Activated CD8-positive, alpha-beta memory T cell treated with anti-CD3 and anti-CD28 coated beads, Interleukin-2, amount 10 ng/mL, durations not matched to agents 7 days and 5 days (primary cell): ENCODE results near the gene ADM5. TPM values are rescaled to one million over a fixed set of nuclear protein-coding genes. Genes with fewer than 3 reads are reported as not detected.
"Not testable (repeated sequence)": the region's sequence is repeated elsewhere in the genome, so short reads cannot be mapped to it uniquely, and the experiment has no call there.

ENCODE experiments used
- ATAC-seq: fragments of 150-1000 bp; cut with Tn5 transposase; one replicate; pipeline ENCODE4 v1.10.0; 2021; ENCODE audit warnings: moderate library complexity
- CTCF ChIA-PET: fragments of 350-600 bp; sonication (Branson Sonifier 250); formaldehyde crosslinking; loops from one replicate; lab custom pipeline; 2021; ENCODE audit warnings: antibody characterized with exemption; lab: Charles Lee
- DNase-seq: peaks from one replicate; pipeline ENCODE4 v3.0.0-alpha.2; 2020
- H3K27ac Mint-ChIP-seq: one replicate; pipeline ENCODE4 v1.8.0; 2021; ENCODE audit warnings: mild to moderate bottlenecking, mixed read lengths
- H3K27me3 Mint-ChIP-seq: one replicate; pipeline ENCODE4 v1.8.0; 2021; ENCODE audit warnings: mixed read lengths
- H3K36me3 Mint-ChIP-seq: one replicate; pipeline ENCODE4 v1.8.0; 2021; ENCODE audit warnings: mild to moderate bottlenecking, mixed read lengths
- H3K4me1 Mint-ChIP-seq: one replicate; pipeline ENCODE4 v1.8.0; 2021; ENCODE audit warnings: mixed read lengths
- H3K4me3 Mint-ChIP-seq: one replicate; pipeline ENCODE4 v1.8.0; 2021; ENCODE audit warnings: mild to moderate bottlenecking, moderate library complexity, mixed read lengths
- H3K9me3 Mint-ChIP-seq: one replicate; pipeline ENCODE4 v1.8.0; 2022; ENCODE audit warnings: low read depth, mixed read lengths
- total RNA-seq, 2 experiments: library from RNA; stranded (reverse); gene quantifications; one replicate each; pipeline ENCODE4 v1.2.3, GENCODE V29; 2021

ADM5 gene
- total RNA-seq, 2 experiments from 2014 or later: 2.7 to 3.5 TPM

DNA sequence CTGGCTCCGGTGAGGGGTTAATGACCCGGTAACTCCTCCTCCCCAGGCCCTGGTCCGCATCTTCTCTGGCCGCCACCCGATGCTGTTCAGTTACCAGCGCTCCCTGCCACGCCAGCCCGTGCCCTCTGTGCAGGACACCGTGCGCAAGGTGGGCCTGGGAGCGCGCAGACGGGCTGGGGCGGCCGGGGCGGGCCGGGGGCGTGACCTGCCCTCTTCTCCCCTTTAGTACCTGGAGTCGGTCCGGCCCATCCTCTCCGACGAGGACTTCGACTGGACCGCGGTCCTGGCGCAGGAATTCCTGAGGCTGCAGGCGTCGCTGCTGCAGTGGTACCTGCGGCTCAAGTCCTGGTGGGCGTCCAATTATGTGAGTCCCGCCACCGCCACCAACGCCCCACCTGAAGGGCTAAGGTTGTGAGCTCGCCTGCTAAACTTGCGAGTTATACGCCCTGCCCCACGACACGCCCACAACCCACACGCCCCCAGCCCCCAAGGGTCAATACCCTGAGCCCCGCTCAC, 11.9 kb downstream of the ADM5 start:
- ATAC-seq: no peak
- Mint-ChIP-seq H3K4me1 (no peaks in the 10 kb centered on the region), H3K4me3 (no peak overlapping the region), H3K27me3 (no peaks in the 10 kb centered on the region), H3K9me3 (no peaks in the 10 kb centered on the region), H3K27ac (no peak overlapping the region), H3K36me3 (no peaks in the 10 kb centered on the region)
- CTCF ChIA-PET: interaction anchor here (1.2 to 1.6 kb wide), 2 partner anchors 16 to 20 kb away, joined by 3 to 6 read pairs; no protein-coding TSS in a partner anchor
- DNase-seq: no peak

DNA sequence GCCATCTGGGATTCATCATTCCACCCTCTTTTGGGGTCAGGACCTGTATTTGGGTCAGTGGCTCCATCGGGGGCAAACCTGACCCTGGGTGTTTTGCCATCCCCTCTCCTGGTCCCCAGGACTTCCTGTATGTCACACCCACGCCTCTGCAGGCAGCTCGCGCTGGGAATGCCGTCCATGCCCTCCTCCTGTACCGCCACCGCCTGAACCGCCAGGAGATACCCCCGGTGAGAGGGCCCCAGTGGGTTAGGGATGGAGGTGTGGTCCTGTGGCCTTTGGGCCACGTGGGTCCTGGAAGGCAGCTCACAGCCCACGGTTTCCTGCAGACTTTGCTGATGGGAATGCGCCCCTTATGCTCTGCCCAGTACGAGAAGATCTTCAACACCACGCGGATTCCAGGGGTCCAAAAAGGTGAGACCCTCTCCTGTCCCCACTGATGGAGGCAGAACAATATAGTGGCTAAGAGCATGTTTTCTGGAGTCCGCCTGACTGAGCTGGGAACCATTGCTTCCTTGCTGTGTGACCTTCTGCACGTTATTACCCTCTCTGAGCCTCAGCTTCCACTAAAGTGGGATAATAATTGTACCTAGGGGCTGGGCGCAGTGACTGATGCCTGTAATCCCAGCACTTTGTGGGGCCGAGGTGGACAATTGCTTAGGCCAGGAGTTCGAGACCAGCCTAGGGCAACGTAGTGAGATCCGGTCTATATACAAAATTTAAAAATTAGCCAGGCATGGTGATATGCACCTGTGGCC, 15.7 kb downstream of the ADM5 start:
- CTCF ChIA-PET: no interaction called here
- ATAC-seq: no peak

DNA sequence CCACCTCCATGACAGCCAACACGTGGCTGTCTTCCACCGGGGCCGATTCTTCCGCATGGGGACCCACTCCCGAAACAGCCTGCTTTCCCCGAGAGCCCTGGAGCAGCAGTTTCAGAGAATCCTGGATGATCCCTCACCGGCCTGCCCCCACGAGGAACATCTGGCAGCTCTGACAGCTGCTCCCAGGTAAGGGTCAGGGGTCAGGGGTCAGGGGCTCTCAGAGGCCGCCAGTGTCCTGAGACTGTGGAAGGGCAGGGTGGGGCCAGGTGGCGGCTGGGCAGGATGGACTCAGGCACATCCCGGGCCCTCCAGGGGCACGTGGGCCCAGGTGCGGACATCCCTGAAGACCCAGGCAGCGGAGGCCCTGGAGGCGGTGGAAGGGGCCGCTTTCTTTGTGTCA, 16.5 kb downstream of the ADM5 start:
- DNase-seq: no peak
- H3K36me3 Mint-ChIP-seq: no peaks in the 10 kb centered on the region
- H3K9me3 Mint-ChIP-seq: no peaks in the 10 kb centered on the region
- H3K4me3 Mint-ChIP-seq: no peak overlapping the region
- CTCF ChIA-PET: no interaction called here
- H3K27me3 Mint-ChIP-seq: no peaks in the 10 kb centered on the region
- no peak overlapping the region for H3K27ac Mint-ChIP-seq
- H3K4me1 Mint-ChIP-seq: no peaks in the 10 kb centered on the region
- no peak for ATAC-seq

More for the DNA sequence above, 15.7 kb downstream of the ADM5 start:
- no peak for DNase-seq
- Mint-ChIP-seq H3K9me3 (no peaks in the 10 kb centered on the region), H3K4me3 (no peak overlapping the region), H3K4me1 (no peaks in the 10 kb centered on the region), H3K27ac (no peak overlapping the region), H3K36me3 (no peaks in the 10 kb centered on the region), H3K27me3 (no peaks in the 10 kb centered on the region)

DNA sequence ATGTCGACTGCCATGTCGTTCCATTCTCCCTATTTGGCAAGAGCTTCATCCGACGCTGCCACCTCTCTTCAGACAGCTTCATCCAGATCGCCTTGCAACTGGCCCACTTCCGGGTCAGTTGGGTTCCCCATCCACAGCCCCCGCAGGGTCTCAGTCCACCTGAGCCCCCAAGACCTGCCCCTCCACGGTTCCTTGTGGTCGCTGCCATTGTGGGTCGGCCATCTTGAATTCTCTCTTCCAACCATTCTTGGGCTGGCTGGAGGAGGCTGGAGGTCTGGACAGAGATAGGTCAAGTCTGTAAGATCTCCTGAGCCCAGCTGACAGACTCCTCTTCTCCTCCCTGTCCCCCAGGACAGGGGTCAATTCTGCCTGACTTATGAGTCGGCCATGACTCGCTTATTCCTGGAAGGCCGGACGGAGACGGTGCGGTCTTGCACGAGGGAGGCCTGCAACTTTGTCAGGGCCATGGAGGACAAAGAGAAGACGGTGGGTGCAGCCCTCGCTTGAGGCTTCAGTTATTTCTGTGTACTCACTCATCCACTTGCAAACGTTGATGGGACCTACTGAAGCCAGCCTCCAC, 21.1 kb downstream of the ADM5 start:
- no peaks in the 10 kb centered on the region for H3K9me3 Mint-ChIP-seq
- no peak for DNase-seq
- H3K27ac Mint-ChIP-seq: no peak overlapping the region
- no peak overlapping the region for H3K4me3 Mint-ChIP-seq
- no peak for ATAC-seq
- no peaks in the 10 kb centered on the region for H3K27me3 Mint-ChIP-seq
- H3K4me1 Mint-ChIP-seq: no peaks in the 10 kb centered on the region
- CTCF ChIA-PET: no interaction called here
- no peaks in the 10 kb centered on the region for H3K36me3 Mint-ChIP-seq

DNA sequence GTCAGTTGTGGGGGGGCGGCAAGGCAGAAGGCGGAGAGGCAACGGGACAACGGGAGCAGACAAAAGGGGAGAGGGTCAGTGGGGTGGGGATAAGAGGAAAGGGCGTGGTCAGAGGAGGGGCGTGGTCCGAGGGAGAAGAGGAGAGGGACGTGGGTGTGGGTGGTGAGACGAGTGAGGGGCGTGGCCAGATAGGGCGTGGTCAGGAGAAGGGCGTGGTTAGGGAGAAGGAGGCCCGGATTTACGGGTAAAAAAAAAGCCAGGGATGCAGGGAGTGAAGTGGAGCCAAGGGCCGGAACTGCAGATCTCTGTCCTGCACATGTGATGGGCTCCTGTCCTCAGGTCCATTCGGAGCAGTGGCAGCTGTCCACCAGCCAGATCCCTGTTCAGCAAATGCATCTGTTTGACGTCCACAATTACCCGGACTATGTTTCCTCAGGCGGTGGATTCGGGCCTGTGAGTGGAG, 23.0 kb downstream of the ADM5 start:
- Mint-ChIP-seq H3K27me3 (no peaks in the 10 kb centered on the region), H3K4me3 (no peak overlapping the region), H3K4me1 (peaks cover 7% of the 10 kb centered on the region), H3K27ac (no peak overlapping the region), H3K36me3 (no peaks in the 10 kb centered on the region), H3K9me3 (no peaks in the 10 kb centered on the region)
- DNase-seq (no peak), ATAC-seq (no peak)
- CTCF ChIA-PET: interaction anchor here (0.7 kb wide), 1 partner anchor 54 kb away, joined by 4 read pairs; no protein-coding TSS in a partner anchor

DNA sequence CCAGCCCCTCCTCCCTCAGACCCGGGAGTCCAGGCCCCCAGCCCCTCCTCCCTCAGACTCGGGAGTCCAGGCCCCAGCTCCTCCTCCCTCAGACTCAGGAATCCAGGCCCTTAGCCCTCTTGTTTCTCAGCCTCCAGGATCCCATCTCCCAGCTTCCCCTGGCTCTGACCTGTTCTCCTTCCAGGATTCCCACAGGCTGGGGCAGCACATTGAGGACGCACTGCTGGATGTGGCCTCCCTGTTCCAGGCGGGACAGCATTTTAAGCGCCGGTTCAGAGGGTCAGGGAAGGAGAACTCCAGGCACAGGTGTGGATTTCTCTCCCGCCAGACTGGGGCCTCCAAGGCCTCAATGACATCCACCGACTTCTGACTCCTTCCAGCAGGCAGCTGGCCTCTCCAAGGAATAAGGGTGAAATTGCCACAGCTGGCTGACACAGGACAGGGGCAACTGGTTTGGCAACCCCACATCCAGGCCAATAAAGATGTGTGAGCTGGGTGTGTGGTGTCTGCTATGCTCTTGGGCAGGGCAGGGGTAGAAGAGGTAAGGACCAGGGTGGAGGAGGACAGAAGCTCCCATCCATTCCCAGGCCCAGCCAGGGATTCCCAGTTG, 23.9 kb downstream of the ADM5 start:
- CTCF ChIA-PET: no interaction called here
- H3K36me3 Mint-ChIP-seq: no peaks in the 10 kb centered on the region
- DNase-seq (no peak), ATAC-seq (no peak)
- H3K9me3 Mint-ChIP-seq: no peaks in the 10 kb centered on the region
- H3K27me3 Mint-ChIP-seq: no peaks in the 10 kb centered on the region
- H3K4me1 Mint-ChIP-seq: peaks cover 11% of the 10 kb centered on the region
- H3K4me3 Mint-ChIP-seq: no peak overlapping the region
- no peak overlapping the region for H3K27ac Mint-ChIP-seq

DNA sequence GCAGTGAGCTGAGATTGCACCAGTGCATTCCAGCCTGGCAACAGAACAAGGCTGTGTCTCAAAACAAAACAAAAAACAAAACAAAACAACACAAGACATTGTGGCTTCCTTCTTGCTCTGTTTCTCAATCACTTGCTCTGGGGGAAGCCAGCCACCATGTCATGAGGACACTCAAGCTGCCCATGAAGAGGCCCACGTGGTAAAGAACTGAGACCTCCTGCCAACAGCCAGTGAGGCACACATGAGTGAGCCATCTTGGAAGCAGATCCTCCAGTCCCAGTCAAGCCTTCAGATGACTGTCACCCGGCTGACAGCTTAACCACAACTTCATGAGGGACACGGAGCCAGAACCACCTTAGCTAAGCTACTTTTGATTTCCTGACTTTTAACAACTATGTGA, 26.8 kb downstream of the ADM5 start:
- no peak for ATAC-seq
- CTCF ChIA-PET: interaction anchor here (1.0 to 2.8 kb wide), 2 partner anchors 34 to 133 kb away, joined by 3 to 14 read pairs; partner anchors contain the start of gene PTOV1
- no peak overlapping the region for H3K4me3 Mint-ChIP-seq
- no peaks in the 10 kb centered on the region for H3K27me3 Mint-ChIP-seq
- no peaks in the 10 kb centered on the region for H3K9me3 Mint-ChIP-seq
- no peak for DNase-seq
- H3K36me3 Mint-ChIP-seq: no peaks in the 10 kb centered on the region
- peak overlapping the region; percentile 61 for H3K27ac Mint-ChIP-seq
- peaks cover 14% of the 10 kb centered on the region for H3K4me1 Mint-ChIP-seq

DNA sequence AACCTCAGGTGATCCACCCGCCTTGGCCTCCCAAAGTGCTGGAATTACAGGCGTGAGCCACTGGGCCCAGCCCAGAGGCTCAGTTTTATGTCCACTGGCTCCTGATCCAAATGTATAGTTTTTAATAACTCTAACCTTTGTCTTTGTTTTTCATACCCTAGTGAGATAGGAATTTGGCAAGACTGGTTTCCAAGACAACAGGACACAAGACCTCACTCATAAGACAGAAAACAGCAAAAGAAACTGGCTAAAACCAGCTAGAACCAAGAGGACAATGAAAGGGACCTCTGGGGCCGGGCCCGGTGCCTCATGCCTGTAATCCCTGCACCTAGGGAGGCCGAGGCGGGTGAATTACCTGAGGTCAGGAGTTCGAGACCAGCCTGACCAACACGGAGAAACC, 29.1 kb downstream of the ADM5 start:
- Mint-ChIP-seq H3K27me3 (no peaks in the 10 kb centered on the region), H3K4me3 (no peak overlapping the region), H3K4me1 (peaks cover 14% of the 10 kb centered on the region), H3K27ac (peak overlapping the region; percentile 4), H3K36me3 (no peaks in the 10 kb centered on the region), H3K9me3 (no peaks in the 10 kb centered on the region)
- CTCF ChIA-PET: interaction anchor here (0.6 to 2.8 kb wide), 10 partner anchors 13 to 131 kb away, joined by 3 to 14 read pairs (median 4); partner anchors contain the start of gene PTOV1
- ATAC-seq: no peak
- no peak for DNase-seq

DNA sequence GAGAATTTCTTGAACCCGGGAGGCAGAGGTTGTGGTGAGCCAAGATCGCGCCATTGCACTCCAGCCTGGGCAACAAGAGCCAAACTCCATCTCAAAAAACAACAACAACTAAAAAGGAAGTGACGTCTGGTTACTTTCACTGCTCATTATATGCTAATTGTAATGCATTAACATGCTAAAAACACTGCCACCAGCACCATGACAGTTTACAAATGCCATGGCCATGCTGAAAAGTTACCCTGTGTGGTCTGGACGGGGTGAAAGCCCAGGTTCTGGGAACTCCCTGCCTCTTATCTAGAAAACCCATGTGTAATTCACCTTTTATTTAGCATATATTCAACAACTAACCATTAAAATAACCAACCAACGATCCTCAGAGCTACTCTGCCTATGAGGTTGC, 29.6 kb downstream of the ADM5 start:
- Mint-ChIP-seq H3K4me3 (no peak overlapping the region), H3K36me3 (no peaks in the 10 kb centered on the region), H3K4me1 (peaks cover 14% of the 10 kb centered on the region), H3K27ac (peak overlapping the region; percentile 0), H3K9me3 (no peaks in the 10 kb centered on the region), H3K27me3 (no peaks in the 10 kb centered on the region)
- CTCF ChIA-PET: interaction anchor here (0.5 to 0.8 kb wide), 3 partner anchors 9 to 114 kb away, joined by 3 to 4 read pairs (median 4); no protein-coding TSS in a partner anchor
- DNase-seq (no peak), ATAC-seq (no peak)

DNA sequence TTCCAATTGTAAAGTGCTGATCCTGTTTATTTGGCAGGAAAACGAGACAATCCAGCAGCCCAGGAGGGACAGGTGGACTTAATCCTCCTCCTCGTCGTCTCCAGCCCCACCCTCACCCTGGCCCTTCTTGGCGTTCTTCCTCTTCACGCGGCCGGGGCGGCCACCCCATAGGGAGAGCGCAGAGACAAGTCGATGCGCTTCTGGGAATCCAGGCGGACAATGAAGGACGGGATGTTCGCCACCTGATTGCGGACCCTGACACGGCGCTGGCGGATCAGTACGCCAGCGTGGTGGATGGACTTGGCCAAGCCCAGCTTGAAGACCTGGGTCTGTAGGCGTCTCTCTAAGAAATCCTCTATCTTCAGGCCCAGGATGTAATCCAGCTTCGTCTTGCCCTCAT, 30.0 kb downstream of the ADM5 start:
- not testable (repeated sequence) for H3K27me3 Mint-ChIP-seq, H3K4me3 Mint-ChIP-seq, DNase-seq, H3K9me3 Mint-ChIP-seq, ATAC-seq, H3K36me3 Mint-ChIP-seq
- Mint-ChIP-seq H3K4me1 (peaks cover 14% of the 10 kb centered on the region), H3K27ac (peak overlapping the region; percentile 0)
- CTCF ChIA-PET: interaction anchor here (0.5 to 0.7 kb wide), 3 partner anchors 9 to 42 kb away, joined by 3 to 4 read pairs (median 4); partner anchors contain the start of gene PRMT1

DNA sequence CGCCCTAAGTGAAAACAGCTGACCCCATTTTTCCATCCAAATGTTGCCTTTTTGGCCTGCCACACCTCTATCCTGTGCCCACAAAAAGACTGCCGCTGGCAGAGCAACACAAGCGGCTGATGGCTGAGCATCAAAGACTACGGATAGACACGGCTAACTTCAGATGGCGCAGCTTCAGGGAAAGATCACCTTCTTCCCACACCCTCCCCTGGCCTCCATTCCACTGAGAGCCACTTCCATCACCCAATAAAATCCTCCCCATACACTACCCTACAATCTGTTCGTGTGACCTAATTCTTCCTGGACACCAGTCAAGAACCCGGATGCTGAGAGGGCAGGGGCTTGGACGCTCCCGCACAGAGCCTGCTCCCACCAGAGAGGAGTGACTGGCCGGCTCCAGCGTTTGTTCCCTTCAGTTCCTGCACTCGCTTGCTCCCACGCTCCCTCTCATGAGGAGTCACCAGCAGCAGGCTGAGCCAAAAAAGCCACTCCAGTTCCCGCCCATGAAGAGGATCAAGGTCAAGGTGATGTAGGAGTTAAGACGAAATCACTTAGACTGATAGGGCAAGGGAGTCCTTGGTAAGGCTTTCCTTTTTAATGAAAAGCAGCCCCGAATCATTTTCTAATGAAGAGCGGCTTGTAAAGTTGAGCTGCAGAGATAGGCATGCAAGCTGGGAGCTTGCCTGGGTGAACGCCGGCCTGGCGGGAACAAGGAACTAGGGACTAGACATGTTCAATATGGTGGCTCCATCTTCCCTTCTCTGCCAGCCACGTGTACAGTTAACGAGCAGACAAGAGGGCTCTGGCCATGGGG, 38.0 kb downstream of the ADM5 start:
- no peak overlapping the region for H3K27ac Mint-ChIP-seq
- H3K27me3 Mint-ChIP-seq: no peaks in the 10 kb centered on the region
- no peaks in the 10 kb centered on the region for H3K36me3 Mint-ChIP-seq
- CTCF ChIA-PET: no interaction called here
- no peak overlapping the region for H3K4me3 Mint-ChIP-seq
- DNase-seq: no peak
- H3K9me3 Mint-ChIP-seq: no peaks in the 10 kb centered on the region
- H3K4me1 Mint-ChIP-seq: peaks cover 3% of the 10 kb centered on the region
- no peak for ATAC-seq

DNA sequence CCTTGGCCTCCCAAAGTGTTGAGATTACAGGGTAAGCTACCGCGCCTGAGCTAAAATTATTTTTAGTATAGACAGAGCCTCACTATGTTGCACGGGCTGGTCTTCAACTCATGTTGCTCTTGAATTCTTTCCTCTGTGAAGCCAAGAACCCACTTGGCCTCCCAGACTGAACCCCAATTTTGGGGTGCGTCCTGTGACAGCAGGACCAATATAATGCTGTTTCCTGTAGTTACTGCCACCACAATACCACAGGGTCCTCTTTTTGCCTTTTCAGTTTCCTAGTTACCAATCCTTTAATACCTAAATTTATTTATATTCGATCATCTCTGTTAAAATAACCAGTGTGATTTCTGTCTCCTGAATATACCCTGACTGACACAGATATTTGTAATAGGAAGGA, 40.8 kb downstream of the ADM5 start:
- Mint-ChIP-seq H3K36me3 (no peaks in the 10 kb centered on the region), H3K4me1 (peaks cover 3% of the 10 kb centered on the region), H3K4me3 (no peak overlapping the region), H3K9me3 (no peaks in the 10 kb centered on the region), H3K27me3 (no peaks in the 10 kb centered on the region), H3K27ac (no peak overlapping the region)
- CTCF ChIA-PET: interaction anchor here (2.1 kb wide), 1 partner anchor 13 kb away, joined by 8 read pairs; no protein-coding TSS in a partner anchor
- no peak for DNase-seq
- ATAC-seq: no peak

DNA sequence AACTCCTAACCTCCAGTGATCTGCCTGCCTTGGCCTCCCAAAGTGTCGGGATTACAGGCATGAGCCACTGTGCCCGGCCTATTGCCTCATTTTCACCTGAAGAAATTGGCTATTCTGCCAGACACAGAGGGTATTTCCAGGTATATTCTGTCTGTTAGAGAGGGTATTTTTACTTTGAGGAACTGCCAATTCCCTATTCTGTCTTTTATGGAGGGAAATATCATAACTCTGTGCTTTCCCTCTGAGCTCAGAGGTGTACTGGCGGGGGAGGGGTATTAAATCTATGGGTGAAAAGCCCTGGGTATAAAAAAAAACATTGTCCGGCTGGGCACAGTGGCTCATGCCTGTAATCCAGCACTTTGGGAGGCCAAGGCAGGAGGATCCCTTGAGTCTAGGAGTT, 48.9 kb downstream of the ADM5 start:
- DNase-seq (no peak), ATAC-seq (no peak)
- H3K9me3 Mint-ChIP-seq: no peaks in the 10 kb centered on the region
- H3K27ac Mint-ChIP-seq: no peak overlapping the region
- CTCF ChIA-PET: no interaction called here
- H3K4me1 Mint-ChIP-seq: peaks cover 6% of the 10 kb centered on the region
- H3K27me3 Mint-ChIP-seq: peaks cover 5% of the 10 kb centered on the region
- no peak overlapping the region for H3K4me3 Mint-ChIP-seq
- no peaks in the 10 kb centered on the region for H3K36me3 Mint-ChIP-seq
